ENCODE measurements around the gene TRAF3IP1. TPM values are rescaled to one million over a fixed set of nuclear protein-coding genes. Genes with fewer than 3 reads are reported as not detected.

The TRAF3IP1 gene
- total and polyA plus RNA-seq, 2 of the 13 experiments (the other 11 are each of a cell fraction or from before 2014, with no cell fraction given) = 4.1 to 12.9 TPM

DNA sequence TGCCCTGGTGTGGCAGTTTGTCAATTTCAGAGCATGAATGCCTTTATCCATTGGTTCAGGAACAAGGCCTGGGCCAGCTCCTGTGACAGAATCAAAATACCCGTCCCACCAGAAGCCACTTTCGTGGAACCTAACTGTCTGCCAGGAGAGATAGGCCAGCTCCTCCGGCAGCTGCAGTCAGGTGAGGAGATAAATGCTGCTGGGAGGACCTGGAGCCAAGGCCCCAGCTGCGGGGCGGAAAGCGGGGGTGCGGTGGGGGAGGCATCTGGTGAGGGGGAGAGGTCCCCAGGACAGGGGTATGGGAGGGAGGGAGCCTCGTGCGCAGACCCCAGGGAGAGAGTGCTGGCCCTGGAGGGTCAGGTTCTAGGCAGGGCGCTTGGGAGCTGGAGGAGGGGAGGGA, 102.0 kb downstream of the TRAF3IP1 start:
- ChIA-PET POLR2A (no interaction called here), CTCF (ENCODE audit: low intra/inter-chr PET ratio, low total read pairs) (no interaction called here)
- in situ Hi-C loops (cut with HindIII; ENCODE audit: extremely low pct_ligation_motif_present, low pct_unique_long_range_greater_than_20kb) = no loop called here
- ATAC-seq (no peak), DNase-seq (ENCODE audit: low spot score) (no peak), FAIRE-seq (no peak)
- Histone ChIP-seq H3K27ac (ENCODE audit: extremely low read length, insufficient read depth, low read length) (no peak overlapping the region), H3K4me1 (ENCODE audit: insufficient read depth, low read length) (peaks cover 9% of the 10 kb centered on the region), H3K4me2 (ENCODE audit: low read depth, low read length) (no peak overlapping the region), H2AFZ (ENCODE audit: low read length) (no peak overlapping the region), H3K9ac (ENCODE audit: insufficient read depth, low read depth, low read length) (no peak overlapping the region), H3K9me3 (ENCODE audit: low read length) (no peaks in the 10 kb centered on the region), H3K27me3 (ENCODE audit: control insufficient read depth in 1 of 2, insufficient read depth in 2 of 2, low read length in 2 of 2) (no peaks in the 10 kb centered on the region; a peak in 1 of 5 replicates), H3K79me2 (ENCODE audit: insufficient read depth, low read length) (peaks cover 4% of the 10 kb centered on the region), H4K20me1 (ENCODE audit: insufficient read depth, low read length) (peaks cover under 1% of the 10 kb centered on the region; the same call in 1 of the 2 replicates), H3K36me3 (replicated peaks in 1 of 2; ENCODE audit: control insufficient read depth in 1 of 2, insufficient read depth in 2 of 2, low read length in 2 of 2) (no peaks in the 10 kb centered on the region), H3K4me3 (replicated peaks in 1 of 3; ENCODE audit: insufficient read depth in 1 of 3, low read depth in 2 of 3, low read length in 3 of 3) (no peak overlapping the region)
- no peak for TF ChIP-seq SYNCRIP (IDR thresholded peaks at IDR 0.05; ENCODE audit: insufficient read depth, low read depth, low read length)
- TF ChIP-seq ZNF235 (CRISPR knock-in tag; IDR thresholded peaks at IDR 0.05; ENCODE audit: borderline replicate concordance) = no peak
- TF ChIP-seq SKI (IDR thresholded peaks at IDR 0.05; ENCODE audit: partially characterized antibody) = no peak
- TF ChIP-seq NCOA2 (CRISPR knock-in tag; IDR thresholded peaks at IDR 0.05) = no peak
- no peak for TF ChIP-seq ZNF3 (CRISPR knock-in tag; IDR thresholded peaks at IDR 0.05)
- TF ChIP-seq ZNF24 (IDR thresholded peaks at IDR 0.05) = no peak
- TF ChIP-seq, protein P1, sequence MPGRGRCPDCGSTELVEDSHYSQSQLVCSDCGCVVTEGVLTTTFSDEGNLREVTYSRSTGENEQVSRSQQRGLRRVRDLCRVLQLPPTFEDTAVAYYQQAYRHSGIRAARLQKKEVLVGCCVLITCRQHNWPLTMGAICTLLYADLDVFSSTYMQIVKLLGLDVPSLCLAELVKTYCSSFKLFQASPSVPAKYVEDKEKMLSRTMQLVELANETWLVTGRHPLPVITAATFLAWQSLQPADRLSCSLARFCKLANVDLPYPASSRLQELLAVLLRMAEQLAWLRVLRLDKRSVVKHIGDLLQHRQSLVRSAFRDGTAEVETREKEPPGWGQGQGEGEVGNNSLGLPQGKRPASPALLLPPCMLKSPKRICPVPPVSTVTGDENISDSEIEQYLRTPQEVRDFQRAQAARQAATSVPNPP (CRISPR knock-in tag; IDR thresholded peaks at IDR 0.05) = no peak
- TF ChIP-seq MED1 (CRISPR knock-in tag; IDR thresholded peaks at IDR 0.05) = no peak
- no peak for TF ChIP-seq MTA1 (CRISPR knock-in tag; IDR thresholded peaks at IDR 0.05; ENCODE audit: borderline replicate concordance)
- no peak for TF ChIP-seq ZFP36L1 (CRISPR knock-in tag; IDR thresholded peaks at IDR 0.05)
- TF ChIP-seq, protein P2, sequence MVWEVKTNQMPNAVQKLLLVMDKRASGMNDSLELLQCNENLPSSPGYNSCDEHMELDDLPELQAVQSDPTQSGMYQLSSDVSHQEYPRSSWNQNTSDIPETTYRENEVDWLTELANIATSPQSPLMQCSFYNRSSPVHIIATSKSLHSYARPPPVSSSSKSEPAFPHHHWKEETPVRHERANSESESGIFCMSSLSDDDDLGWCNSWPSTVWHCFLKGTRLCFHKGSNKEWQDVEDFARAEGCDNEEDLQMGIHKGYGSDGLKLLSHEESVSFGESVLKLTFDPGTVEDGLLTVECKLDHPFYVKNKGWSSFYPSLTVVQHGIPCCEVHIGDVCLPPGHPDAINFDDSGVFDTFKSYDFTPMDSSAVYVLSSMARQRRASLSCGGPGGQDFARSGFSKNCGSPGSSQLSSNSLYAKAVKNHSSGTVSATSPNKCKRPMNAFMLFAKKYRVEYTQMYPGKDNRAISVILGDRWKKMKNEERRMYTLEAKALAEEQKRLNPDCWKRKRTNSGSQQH (CRISPR knock-in tag; IDR thresholded peaks at IDR 0.05; ENCODE audit: low read depth) = no peak
- TF ChIP-seq ZNF761 (CRISPR knock-in tag; conservative IDR thresholded peaks at IDR 0.05) = no peak
- TF ChIP-seq GTF3A (CRISPR knock-in tag; conservative IDR thresholded peaks at IDR 0.05) = no peak
- no peak for TF ChIP-seq HDAC1 (CRISPR knock-in tag; IDR thresholded peaks at IDR 0.05)
- no peak for TF ChIP-seq SAP130 (CRISPR knock-in tag; IDR thresholded peaks at IDR 0.05; ENCODE audit: low read depth)
- no peak for TF ChIP-seq TBX2 (CRISPR knock-in tag; IDR thresholded peaks at IDR 0.05; ENCODE audit: borderline replicate concordance)
- no peak for TF ChIP-seq CBFB (CRISPR knock-in tag; IDR thresholded peaks at IDR 0.05)
- 94% methylated on average over 10 of the region's 10 CpGs for WGBS (ENCODE audit: low lambda C conversion rate)
- BruUV-seq (replicated peaks) = no TSS peak
- intact Hi-C loops (cut with micrococcal nuclease; ENCODE audit: unreplicated experiment) = no loop called here
